GM21515 (cell line): Measurements from ENCODE around the gene ZNHIT2.
"Not testable (repeated sequence)": the region's sequence is repeated elsewhere in the genome, so short reads cannot be mapped to it uniquely, and the experiment has no call there.

ENCODE experiments used
- ATAC-seq: cut with Tn5 transposase; IDR thresholded peaks from one replicate; pipeline ENCODE4 v1.9.1; 2021; ENCODE audit not compliant: unreplicated experiment

ZNHIT2 gene

DNA sequence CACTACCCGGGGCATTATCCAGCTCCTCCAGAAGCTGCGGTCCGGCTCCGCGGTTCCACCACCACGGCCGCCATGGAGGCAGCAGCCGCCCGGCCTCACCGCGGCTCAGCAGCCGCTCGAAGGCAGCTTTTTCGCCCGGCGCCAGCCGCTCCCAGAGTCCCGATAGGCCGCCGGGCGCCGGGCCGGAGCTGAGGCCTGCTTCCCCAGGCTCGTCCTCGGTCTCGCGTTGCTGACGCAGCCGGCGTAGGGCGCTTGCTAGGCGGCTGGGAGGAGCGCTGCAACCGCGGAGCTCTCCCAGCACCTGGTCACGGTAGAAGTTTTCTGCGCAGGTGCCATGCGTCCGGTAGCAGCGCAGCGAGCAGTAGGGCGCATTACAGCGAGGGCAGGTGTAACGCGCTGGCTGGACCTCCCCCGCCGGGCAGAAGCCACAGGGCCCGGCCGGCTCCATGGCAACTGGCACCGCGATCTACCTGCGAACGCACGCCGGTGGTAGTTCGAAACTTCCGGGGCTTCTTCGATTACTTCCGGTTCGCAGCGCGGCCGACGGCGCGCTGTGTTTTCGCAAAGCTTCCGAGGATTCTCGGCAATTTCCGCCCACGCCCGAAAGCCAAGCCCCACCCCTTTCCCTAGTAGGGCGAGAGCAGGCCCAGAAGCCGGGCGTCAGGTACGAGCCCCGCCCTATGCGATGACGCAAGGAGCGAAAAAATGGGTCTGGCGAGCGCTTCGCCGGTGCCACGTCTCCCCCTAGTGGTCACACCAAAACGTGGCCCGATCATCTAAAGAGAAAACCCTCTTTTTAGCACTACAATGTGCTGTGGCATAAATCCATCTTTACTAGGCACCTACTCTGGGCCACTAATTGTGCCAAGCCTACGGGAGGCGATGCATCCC lies at the start of gene ZNHIT2:
TSS of gene ZNHIT2 (minus strand) at position 496 of the 891 bp plus-strand sequence. CDS start at position 448, 48 bp downstream.
- peak; percentile 53 for ATAC-seq

DNA sequence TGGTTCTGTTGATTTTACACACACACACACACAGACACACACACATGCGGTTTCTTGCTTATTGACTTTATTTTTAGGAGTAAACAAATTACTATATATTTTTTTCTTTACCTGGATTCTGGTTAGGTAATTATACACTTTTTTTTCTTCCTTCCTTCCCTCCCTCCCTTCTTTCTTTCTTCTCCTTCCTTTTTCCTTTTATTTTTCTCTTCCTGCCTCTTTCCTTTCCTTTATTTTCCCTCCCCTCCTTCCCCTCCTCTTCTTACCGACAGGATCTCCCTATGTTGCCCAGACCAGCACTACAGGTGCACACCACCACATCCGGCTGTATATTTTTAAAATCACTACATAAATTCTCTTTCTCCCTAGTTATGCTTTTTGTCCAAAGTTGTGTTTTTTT lies 49.4 kb upstream of the ZNHIT2 start:
- ATAC-seq = no peak

DNA sequence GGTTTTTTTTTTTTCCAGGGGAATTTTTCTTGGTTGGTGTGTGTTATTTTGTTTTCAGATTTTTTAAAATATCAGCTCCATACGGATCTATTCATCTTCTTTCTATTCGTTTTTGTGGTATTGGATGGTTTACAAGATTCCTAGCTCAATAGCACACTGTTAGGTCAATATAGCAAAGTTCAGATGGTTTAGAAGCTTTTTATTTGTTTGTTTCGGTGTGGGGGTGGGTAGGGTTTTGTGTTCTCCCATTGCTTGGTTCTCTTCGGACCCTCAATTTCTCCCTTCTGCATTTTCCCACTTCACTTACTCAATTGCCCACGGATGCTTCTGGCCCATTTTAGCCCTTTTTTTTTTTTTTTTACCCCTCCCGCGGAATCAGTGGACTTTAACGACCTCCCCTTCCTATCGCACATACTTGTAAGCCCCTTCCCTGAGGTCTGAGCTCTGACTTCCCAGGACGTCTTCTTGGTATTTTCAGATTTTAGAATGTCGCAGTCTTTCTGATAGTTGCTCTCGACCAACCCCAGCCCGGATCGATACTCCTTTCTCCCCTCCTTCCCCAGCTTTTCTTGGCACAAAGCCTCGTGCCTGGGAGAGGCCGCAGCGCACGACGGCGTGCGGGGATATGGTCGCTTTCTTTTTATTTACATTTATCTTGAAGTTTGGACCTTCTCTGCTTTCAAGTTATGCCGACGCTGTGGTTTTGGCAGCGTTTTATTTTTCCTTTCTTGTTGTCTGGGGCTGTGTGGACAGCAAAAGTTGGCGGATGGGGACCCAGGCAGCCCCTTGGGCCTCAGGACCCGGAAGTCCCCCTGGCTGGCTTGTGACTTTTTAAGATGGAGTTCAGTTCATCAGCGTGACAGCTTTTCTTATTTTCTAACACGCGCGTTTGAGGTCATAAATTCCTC lies 48.2 kb upstream of the ZNHIT2 start:
- no peak for ATAC-seq

DNA sequence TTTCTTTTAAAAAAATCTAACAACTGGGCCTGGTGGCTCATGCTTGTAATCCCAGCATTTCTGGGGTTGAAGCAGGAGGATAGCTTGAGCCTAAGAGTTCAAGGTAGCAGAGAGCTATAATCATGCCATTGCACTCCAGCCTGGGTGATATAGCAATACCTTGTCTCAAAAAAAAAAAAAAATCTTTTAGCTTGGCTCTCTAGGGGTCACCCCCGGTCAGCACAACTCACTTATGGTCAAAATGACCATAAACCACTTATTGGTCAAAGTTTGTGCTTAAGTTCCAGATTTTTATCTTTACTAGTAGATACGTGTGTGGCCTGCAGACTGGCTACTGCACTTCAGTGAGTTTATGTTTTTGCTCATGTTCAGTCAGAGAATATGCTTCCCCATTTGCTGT lies 46.2 kb upstream of the ZNHIT2 start:
- ATAC-seq = no peak

DNA sequence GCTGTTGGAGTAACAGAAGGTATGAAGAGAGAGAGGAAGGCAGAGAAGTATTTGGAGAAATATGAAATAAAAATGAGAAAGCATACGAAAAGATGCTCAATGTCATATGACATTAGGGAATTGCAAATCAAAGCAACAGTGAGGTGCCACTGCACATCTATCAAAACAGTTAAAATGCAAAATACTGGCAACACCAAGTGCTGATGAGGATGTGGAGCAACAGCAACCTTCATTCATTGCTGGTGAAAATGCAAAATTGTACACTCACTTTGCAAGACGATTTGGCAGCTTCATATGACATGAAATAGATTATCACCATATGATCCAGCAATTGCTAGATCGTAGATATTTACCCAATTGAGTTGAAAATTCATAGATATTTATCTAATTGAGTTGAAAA lies 43.1 kb upstream of the ZNHIT2 start:
- ATAC-seq = no peak

DNA sequence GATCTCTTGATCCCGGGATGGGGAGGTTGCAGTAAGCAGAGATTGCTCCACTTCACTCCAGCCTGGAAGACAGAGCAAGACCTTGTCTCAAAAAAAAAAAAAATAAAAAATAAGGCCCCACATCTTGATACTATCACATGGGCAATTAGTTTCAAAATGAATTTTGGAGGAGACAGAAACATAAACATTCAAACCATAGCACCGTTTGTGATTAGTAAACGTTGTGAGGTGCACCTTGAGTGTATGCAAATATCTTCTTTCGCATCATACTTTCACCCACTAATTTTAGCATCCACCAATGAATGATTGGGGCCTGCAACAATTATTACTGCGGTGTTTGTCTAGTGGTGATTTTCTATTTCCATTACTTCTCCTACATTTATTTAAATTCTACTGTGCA lies 41.5 kb upstream of the ZNHIT2 start:
- no peak for ATAC-seq

DNA sequence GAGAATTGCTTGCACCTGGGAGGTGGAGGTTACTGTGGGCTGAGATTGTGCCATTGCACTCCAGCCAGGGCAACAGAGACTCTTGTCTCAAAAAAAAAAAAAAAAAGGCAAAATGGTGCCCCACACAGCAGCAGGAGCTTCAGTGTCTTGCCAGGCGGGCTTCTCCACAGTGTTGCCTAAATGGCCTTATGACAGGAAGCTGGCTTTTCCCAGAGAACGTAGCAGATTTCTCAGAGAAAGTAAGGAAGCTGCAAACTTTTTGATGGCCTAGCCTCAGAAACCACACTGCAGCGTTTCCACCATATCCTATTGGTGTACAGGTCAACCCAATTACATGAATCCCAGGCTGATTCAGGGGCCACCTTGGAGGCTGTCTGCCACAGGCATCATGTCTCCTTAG lies 39.8 kb upstream of the ZNHIT2 start:
- no peak for ATAC-seq

DNA sequence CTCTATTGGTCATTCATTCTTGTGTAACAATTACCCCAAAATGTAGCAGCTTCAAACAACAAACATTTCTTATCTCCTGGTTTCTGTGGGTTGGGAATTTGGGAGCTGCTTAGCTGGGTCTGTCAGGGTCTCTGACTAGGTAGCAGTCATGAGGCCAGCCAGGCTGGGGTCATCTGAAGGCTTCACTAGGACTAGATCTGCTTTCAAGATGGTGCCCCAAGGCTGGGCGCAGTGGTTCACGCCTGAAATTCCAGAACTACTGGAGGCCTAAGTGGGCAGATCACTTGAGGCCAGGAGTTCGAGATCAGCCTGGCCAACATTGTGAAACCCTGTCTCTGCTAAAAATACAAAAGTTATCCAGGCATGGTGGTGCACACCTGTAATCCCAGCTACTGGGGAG lies 39.4 kb upstream of the ZNHIT2 start:
- no peak for ATAC-seq

DNA sequence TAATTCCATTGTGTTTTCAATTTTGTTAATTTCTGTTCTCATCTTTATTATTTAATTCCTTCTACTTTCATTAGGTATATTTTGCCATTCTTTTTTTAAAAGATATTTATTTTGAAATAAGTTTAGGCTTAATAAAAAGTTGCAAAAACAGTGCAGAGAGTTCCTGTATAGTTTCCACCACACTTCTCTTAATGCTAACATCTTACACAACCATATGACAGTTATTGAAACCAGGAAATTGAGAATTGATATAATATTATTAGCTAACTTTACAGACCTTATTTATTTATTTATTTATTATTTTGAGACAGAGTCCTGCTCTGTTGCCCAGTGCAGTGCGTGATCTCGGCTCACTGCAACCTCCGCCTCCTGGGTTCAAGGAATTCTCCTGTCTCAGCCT lies 38.8 kb upstream of the ZNHIT2 start:
- no peak for ATAC-seq

DNA sequence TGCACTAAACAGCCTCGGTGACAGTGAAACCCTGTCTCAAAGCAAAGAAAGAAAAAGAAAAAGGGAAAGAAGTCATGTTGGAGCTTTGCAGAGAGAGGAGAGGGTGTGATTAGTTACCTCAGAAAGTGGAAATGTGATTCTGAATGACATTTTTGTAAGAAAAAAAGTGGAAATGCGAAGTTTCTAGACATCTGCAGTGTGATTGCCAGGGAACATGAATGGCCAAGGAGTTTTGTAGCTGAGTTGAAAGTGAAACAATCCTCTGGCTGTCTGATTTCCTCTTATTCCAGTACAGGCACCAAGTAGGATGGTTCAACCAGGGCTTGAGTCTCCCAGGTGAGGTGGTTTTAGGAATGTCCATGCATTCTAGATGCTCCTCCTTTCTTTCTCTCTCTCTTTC lies 34.6 kb upstream of the ZNHIT2 start:
- ATAC-seq = no peak

DNA sequence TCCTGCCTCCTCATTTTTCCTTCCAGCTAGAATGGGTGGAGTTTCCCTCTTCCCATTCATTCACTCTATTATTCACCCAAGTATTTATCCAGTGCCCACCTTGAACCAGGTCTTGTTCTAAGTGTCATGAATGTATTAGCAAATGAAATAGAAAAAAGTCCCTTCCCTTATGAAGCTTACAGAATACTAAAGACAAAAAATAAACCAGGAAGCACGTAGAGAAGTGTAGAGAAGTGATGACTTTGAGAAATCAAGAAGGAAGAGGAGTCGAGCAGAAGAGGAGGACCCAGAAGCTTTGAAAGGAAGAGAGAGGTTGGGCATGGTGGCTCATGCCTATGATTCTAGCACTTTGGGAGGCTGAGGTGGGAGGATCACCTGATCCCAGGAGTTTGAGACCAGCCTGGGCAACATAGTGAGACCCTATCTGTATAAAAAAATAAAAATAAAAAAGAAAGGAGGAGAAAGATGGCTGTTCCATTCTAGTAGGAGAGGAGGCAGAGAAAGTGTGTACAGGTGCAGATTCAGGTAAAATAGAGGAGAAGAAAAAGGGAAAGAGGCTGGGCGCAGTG lies 33.9 kb upstream of the ZNHIT2 start:
- no peak for ATAC-seq

DNA sequence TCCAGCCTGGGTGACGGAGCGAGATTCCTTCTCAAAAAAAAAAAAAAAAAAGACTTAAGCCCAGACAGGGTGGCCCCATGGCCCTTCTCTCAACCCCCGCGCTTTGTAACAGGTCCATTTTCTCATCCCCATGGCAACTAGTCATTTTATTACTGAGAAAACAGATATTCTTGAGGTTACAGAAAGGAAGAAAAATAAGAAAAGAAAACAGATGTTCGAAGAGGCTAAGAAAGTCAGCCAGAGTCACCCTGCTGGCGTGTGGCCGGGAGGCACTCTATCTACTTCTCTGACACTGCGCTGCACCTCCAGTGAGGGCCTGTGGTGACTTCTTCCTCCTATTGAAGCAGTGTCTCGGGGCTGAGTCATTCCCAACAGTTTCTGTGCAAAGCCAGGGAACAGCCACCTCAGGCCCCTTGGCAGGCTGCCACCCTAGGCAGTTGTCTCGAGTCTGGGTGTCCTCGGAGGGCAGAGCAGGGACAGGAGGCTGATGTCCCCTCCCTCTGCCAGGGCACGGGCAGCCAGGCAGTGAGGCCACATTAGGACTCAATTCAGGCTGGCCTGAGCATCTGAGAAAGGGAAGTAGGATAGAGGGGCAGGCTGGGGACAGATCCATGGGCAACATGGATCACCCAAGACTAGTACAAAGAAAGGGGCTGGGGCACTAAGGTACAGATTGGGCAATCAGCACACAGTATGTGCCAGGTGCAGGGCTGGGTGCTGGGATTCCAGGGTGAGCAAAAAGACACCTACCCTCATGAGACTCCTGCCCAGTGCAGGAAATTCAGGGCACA lies 33.2 kb upstream of the ZNHIT2 start:
- ATAC-seq = no peak

DNA sequence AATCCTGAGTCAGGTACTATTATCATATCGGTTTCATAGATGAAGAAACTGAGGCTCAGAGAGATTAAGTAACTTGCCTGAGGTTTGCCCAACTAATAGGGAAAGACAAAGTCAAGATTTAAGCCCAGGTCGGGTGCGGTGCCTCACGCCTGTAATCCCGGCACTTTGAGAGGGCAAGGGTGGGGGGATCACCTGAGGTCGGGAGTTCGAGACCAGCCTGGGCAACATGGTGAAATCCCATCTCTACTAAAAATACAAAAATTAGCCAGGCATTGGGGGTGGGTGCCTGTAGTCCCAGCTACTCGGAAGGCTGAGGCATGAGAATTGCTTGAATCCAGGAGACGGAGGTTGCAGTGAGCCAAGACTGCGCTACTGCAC lies 32.6 kb upstream of the ZNHIT2 start:
- ATAC-seq = not testable (repeated sequence)

DNA sequence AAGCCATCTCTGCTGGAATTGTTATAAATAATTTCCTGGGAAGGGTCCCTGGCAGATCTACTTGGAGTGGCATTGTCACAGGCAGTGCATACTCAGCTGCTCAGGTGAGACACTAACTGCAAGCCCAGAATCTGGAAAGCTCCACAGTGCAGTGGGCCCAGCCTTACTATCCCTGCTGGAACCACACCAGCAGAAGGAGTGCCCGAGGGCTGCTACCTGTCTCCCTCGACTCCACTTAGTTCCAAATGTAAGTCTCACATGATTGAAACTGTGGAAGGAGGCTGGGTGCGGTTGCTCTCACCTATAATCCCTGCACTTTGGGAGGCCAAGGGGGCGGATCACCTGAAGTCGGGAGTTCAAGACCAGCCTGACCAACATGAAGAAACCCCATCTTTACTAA lies 31.2 kb upstream of the ZNHIT2 start:
- no peak for ATAC-seq

DNA sequence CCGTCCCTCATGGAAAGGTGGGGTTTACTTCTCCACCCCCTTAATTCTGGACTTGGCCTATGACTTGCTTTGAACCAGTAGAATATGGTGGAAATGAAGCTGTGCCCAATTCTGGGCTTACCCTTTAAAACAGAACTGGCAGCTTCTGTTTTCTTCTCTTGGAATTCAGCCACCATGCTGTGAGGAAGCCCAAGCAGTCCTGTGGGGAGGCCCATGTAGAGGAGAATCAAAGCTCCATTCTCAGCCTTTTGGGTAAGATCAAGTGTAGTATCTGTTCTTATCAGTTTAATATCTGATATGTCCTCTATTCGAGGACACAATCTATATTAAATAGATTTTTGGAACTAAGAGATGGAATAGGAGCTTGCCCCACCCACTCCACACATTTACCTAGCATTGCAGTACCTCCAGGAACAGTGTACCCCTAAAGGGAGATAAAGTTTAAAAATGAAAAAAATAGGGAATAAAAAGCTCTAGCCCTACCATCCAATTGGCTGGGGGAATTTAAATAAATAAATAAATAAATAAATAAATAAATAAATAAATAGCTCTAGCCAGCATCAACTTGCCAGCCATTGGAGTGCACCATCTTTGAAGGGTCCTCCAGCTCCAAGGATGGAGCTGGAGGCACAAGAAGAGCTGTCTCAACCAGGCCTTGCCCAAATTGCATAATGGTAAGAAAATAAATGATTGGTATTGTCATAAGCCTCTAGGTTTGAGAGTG lies 30.0 kb upstream of the ZNHIT2 start:
- no peak for ATAC-seq

DNA sequence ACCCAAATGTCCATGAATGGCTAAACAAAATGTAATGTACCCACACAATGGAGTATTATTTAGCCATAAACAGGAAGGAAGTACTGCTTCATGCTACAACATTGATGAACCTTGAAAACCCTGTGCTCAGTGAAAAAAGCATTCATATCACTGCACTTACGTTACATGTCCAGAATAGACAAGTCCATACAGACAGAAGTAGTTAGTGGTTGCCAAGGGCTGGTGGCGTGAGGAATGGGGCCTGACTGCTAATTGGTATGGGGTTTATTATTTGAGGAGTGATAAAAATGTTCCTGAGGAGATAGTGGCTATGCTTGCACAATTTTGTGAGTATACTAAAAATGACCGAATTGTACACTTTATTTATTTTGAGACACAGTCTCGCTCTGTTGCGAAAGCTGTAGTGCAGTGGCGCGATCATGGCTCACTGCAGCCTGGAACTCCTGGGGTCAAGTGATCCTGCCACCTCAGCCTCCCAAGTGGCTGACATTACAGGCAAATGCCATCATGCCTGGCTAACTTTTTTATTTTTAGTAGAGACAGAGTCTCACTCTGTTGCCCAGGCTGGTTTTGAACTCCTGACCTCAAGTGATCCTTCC lies 24.5 kb upstream of the ZNHIT2 start:
- no peak for ATAC-seq

DNA sequence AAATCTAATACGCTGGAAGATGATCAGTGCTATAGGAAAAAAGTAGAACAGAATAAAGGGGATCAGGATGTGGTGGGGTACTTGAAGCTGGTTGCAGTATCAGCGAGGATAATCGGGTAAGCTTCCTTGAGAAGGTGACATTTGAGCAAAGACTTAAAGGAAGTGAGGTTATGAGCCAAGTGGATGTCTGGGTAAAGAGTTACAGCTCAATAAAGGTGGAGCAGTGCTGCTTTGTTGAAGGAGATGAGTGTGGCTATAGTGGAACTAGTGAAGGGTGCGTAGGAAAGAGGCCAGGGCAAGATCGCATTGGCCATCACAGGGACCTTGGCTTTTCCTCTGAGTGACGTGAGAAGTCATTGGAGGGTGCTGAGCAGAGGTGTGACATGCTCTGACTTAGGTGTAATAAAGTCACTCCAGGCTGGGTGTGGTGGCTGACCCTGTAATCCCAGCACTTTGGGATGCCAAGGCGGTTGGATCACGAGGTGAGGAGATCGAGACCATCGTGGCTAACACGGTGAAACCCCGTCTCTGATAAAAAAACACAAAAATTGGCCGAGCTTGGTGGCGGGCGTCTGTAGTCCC lies 19.1 kb upstream of the ZNHIT2 start:
- ATAC-seq = no peak

DNA sequence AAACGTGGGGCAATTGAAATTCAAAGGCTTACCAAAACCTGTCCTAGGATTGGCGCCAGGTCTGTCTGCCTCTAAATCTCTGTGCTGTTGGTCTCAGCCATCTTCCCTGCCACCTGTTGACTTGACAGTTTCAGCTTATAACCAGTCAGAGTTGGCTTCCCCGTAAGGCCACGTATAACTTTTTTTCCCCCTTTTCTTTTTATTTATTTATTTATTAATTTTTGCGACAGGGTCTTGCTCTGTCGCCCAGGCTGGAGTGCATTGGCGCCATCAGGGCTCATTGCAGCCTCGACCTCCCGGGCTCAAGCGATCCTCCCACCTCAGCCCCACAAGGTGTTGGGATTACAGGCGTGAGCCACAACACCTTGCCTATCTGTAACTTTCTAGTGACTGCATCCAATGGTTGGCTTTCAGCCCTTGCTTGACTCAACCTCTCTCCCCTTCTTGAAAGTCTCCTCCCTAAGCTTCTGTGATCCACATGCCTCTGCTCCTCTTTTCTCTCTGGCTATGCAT lies 18.2 kb upstream of the ZNHIT2 start:
- ATAC-seq = no peak

DNA sequence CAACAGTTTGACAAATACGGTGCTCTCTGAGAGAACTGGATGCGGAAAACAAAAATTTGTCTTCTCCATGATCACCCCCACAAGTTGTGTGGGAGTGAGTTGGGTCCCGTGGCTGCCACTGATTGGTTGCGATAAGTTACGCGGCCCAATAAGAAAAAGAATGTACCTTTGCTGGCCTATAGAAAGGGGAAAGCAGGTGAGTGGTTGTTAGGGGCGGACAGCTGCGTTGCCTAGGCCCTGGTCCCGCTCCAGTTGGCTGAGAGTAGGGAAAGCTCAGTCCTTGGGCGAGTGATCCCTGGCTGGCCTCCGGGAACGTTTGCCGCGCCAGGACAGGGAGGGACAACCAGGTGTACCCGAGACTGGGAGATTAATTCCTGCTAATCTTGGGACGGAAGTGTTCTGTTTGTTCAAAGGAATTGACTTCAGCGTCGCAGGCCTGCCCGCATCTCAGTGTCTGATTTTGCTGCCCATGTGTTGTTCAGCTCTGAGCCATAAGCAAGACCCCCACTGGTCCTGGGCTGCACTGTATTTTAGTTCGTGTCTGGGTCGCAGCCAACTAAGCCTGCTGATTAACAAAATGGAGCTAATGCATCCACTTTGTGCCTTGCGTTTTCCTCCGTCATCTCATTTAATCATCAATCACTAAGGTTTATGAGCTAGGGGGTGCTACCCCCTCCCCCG lies 17.6 kb upstream of the ZNHIT2 start:
- ATAC-seq = peak; percentile 58
